ENCODE data around the gene ELAPOR1. TPM values are rescaled to one million over a fixed set of nuclear protein-coding genes. Genes with fewer than 3 reads are reported as not detected.

The ELAPOR1 gene
- total and polyA plus RNA-seq, 9 of the 15 experiments (the other 6 are each of a cell fraction or from before 2014, with no cell fraction given) = 0.07 to 1.2 (median 0.18) TPM

GRCh38 chr1:109134423-109134822, 20.5 kb downstream of the ELAPOR1 start (continued):
- TF ChIP-seq CREB3L1 (IDR thresholded peaks at IDR 0.05; ENCODE audit: borderline replicate concordance, low read depth) (peak; percentile 58; the same call in 1 of the 2 replicates), ZNF224 (CRISPR knock-in tag; IDR thresholded peaks at IDR 0.05) (no peak), ZNF79 (CRISPR knock-in tag; IDR thresholded peaks at IDR 0.05; ENCODE audit: low read depth) (no peak), MCM2 (IDR thresholded peaks at IDR 0.05; ENCODE audit: low read depth) (no peak), CC2D1A (IDR thresholded peaks at IDR 0.05) (peak; percentile 77; the same call in 1 of the 2 replicates), ILK (tag; IDR thresholded peaks at IDR 0.05; ENCODE audit: borderline replicate concordance, low read depth) (no peak), POLR2B (IDR thresholded peaks at IDR 0.05; ENCODE audit: low read depth, partially characterized antibody) (no peak), HMGN3 (IDR thresholded peaks at IDR 0.05; ENCODE audit: borderline replicate concordance, extremely low read depth, insufficient read length, low read depth, low read length) (no peak), NR1H2 (CRISPR knock-in tag; IDR thresholded peaks at IDR 0.05) (no peak), BACH1 (tag; IDR thresholded peaks at IDR 0.05) (peak; percentile 66; the same call in 1 of the 2 replicates), BCOR (IDR thresholded peaks at IDR 0.05) (peak; percentile 82)
- TF ChIP-seq, protein P1, sequence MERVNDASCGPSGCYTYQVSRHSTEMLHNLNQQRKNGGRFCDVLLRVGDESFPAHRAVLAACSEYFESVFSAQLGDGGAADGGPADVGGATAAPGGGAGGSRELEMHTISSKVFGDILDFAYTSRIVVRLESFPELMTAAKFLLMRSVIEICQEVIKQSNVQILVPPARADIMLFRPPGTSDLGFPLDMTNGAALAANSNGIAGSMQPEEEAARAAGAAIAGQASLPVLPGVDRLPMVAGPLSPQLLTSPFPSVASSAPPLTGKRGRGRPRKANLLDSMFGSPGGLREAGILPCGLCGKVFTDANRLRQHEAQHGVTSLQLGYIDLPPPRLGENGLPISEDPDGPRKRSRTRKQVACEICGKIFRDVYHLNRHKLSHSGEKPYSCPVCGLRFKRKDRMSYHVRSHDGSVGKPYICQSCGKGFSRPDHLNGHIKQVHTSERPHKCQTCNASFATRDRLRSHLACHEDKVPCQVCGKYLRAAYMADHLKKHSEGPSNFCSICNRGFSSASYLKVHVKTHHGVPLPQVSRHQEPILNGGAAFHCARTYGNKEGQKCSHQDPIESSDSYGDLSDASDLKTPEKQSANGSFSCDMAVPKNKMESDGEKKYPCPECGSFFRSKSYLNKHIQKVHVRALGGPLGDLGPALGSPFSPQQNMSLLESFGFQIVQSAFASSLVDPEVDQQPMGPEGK (CRISPR knock-in tag; IDR thresholded peaks at IDR 0.05; ENCODE audit: borderline replicate concordance) = no peak
- TF ChIP-seq, protein P2, sequence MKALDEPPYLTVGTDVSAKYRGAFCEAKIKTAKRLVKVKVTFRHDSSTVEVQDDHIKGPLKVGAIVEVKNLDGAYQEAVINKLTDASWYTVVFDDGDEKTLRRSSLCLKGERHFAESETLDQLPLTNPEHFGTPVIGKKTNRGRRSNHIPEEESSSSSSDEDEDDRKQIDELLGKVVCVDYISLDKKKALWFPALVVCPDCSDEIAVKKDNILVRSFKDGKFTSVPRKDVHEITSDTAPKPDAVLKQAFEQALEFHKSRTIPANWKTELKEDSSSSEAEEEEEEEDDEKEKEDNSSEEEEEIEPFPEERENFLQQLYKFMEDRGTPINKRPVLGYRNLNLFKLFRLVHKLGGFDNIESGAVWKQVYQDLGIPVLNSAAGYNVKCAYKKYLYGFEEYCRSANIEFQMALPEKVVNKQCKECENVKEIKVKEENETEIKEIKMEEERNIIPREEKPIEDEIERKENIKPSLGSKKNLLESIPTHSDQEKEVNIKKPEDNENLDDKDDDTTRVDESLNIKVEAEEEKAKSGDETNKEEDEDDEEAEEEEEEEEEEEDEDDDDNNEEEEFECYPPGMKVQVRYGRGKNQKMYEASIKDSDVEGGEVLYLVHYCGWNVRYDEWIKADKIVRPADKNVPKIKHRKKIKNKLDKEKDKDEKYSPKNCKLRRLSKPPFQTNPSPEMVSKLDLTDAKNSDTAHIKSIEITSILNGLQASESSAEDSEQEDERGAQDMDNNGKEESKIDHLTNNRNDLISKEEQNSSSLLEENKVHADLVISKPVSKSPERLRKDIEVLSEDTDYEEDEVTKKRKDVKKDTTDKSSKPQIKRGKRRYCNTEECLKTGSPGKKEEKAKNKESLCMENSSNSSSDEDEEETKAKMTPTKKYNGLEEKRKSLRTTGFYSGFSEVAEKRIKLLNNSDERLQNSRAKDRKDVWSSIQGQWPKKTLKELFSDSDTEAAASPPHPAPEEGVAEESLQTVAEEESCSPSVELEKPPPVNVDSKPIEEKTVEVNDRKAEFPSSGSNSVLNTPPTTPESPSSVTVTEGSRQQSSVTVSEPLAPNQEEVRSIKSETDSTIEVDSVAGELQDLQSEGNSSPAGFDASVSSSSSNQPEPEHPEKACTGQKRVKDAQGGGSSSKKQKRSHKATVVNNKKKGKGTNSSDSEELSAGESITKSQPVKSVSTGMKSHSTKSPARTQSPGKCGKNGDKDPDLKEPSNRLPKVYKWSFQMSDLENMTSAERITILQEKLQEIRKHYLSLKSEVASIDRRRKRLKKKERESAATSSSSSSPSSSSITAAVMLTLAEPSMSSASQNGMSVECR (CRISPR knock-in tag; IDR thresholded peaks at IDR 0.05) = no peak
- TF ChIP-seq, protein P3, sequence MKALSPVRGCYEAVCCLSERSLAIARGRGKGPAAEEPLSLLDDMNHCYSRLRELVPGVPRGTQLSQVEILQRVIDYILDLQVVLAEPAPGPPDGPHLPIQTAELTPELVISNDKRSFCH (CRISPR knock-in tag; IDR thresholded peaks at IDR 0.05) = no peak
- TF ChIP-seq, protein P3 (tag; IDR thresholded peaks at IDR 0.05) = no peak
- TF ChIP-seq, protein P4, sequence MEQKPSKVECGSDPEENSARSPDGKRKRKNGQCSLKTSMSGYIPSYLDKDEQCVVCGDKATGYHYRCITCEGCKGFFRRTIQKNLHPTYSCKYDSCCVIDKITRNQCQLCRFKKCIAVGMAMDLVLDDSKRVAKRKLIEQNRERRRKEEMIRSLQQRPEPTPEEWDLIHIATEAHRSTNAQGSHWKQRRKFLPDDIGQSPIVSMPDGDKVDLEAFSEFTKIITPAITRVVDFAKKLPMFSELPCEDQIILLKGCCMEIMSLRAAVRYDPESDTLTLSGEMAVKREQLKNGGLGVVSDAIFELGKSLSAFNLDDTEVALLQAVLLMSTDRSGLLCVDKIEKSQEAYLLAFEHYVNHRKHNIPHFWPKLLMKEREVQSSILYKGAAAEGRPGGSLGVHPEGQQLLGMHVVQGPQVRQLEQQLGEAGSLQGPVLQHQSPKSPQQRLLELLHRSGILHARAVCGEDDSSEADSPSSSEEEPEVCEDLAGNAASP (IDR thresholded peaks at IDR 0.05) = no peak
- TF ChIP-seq, protein P5, sequence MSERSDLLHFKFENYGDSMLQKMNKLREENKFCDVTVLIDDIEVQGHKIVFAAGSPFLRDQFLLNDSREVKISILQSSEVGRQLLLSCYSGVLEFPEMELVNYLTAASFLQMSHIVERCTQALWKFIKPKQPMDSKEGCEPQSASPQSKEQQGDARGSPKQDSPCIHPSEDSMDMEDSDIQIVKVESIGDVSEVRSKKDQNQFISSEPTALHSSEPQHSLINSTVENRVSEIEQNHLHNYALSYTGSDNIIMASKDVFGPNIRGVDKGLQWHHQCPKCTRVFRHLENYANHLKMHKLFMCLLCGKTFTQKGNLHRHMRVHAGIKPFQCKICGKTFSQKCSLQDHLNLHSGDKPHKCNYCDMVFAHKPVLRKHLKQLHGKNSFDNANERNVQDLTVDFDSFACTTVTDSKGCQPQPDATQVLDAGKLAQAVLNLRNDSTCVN (CRISPR knock-in tag; IDR thresholded peaks at IDR 0.05) = no peak

Measured in K562 (cell line).